Bone marrow (tissue), 2 donors: ENCODE results near the gene ACSF3.

ENCODE experiments used
- DNase-seq, 2 donors: peaks; one replicate each; lab custom pipeline; 2025; lab: John Stamatoyannopoulos, UW

The ACSF3 gene

DNA sequence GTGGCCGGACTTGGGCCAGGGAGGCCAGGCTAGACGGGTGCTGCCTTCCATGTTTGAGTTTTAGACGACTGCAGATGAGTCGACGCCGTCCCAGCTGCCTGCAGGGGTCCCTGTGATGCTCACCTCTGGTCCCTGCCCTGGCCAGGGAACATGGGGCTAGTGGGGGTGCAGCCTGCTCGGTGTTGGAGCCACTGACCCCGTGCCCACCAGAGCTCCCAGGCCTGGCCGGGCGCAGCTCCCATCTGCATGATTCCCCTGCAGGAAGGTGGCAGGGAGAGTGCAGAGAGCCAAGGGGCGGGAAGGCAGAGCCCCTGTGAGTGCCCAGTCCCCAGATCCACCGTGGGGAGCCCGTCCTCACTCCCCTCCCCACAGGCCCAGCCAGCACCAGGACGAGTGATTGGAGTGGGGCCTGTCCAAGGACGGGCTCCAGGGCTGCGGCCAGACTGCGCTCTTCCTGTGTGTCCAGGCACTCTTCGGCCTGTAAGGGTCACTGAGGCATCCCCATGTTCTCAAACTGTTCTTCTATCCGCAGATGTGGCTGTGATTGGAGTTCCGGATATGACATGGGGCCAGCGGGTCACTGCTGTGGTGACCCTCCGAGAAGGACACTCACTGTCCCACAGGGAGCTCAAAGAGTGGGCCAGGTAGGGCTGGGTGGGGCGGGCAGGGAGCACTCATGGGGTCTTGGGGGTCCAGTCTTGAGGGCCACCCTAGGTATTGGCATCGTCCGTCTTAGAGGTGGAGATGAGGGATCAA lies 51.9 kb downstream of the ACSF3 start:
- DNase-seq = no peak

GRCh38 chr16:89146211-89147005 lies 52.8 kb downstream of the ACSF3 start:
- DNase-seq = no peak

DNA sequence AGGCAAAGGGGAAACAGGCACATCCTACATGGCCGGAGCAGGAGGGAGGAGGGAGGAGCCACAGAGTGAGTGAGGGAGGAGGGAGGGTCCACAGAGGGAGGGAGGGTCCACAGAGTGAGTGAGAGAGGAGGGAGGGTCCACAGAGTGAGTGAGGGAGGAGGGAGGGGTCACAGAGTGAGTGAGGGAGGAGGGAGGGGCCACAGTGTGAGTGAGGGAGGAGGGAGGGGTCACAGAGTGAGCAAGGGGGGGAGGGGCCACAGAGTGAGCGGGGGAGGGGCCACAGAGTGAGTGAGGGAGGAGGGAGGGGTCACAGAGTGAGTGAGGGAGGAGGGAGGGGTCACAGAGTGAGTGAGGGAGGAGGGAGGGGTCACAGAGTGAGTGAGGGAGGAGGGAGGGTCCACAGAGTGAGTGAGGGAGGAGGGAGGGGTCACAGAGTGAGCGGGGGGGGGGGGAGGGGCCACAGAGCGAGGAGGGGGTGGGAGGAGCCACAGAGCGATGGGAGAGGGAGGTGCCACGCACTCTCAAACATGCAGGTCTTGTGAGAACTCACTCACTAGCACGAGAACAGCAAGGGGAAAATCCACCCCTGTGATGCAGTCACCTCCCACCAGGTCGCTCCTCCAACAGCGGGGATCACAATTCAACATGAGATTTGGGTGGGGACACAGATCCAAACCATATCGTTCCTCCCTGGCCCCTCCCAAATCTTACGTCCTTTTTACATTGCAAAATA lies 53.6 kb downstream of the ACSF3 start:
- no peak for DNase-seq

DNA sequence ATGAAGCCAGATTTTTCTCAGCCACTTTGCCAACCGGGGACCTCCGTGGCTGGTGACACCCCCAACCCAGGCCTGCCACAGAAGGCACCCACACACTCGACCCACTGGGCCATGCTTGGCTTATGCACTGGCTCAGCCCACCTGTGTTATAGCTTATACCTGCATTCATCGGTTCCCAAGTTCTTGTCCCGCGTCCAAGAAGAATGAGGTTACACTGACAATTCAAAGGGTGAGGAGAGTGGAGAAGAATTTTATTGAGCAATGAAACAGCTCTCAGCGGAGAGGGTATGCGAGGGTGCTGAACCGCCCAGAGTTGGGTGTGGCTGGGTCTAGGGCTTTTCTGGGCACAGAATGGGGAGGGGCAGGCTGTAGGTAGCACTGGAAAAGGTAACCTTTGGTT lies 55.7 kb downstream of the ACSF3 start:
- no peak for DNase-seq

GRCh38 chr16:89150090-89150835 lies 56.6 kb downstream of the ACSF3 start:
- DNase-seq = no peak

DNA sequence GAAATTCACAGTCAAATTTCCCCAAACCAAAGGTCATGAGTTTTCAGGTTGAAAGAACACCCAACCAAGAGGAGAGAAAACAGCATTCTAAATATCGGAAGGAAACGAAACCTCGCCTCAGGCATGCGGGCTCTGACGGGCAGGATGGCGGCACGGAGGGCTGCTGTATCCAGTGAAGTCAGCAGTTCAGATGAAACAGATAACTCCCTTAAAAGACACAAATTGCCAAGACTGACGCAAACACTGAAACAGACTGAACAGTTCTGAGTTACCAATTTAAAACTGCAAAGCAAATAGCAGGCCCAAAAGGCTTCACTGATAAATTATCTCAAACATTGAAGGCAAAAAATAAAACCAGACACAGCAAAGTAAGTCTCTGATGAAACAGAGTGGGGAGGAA lies 57.3 kb downstream of the ACSF3 start:
- DNase-seq = no peak

DNA sequence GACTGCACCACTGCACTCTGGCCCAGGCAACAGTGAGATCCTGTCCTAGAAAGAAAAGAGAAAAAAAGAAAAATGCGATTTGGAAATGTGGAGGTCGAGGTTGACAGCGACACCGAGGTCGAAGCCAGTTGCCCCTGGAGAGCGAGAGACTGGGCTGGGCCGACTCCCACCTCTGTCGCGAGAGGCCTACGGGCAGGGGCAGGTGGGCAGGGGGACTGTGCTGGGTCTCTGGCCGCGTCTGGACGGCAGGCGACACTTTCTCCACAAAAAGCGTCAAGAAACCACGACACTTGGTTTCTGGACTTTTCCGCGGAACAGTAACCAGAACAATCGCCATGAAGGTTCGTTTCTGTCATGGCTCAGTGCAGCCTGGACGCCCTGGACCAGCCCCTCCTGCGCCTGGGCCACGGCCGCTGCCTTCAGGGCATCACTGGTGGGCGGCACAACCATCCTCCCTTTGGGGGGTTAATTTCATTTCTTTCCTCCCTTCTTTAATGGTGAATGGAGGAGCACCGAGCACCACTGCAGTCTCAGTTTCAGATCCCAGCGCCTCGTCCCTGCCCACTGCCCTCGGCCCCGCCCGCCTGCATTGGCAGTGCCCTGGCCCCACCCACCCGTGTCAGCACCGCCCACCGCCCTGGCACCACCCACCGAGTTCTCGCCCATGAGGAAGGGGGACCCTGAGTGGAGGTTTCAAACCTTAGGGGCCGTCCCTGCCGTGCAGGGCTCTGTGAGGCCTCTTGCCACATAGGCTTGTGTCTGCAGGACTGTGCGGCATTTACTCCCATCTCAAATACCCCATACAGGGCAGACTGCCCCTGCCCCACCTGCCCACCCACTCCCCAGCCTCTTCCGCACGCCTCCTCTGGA lies 59.4 kb downstream of the ACSF3 start:
- no peak for DNase-seq

DNA sequence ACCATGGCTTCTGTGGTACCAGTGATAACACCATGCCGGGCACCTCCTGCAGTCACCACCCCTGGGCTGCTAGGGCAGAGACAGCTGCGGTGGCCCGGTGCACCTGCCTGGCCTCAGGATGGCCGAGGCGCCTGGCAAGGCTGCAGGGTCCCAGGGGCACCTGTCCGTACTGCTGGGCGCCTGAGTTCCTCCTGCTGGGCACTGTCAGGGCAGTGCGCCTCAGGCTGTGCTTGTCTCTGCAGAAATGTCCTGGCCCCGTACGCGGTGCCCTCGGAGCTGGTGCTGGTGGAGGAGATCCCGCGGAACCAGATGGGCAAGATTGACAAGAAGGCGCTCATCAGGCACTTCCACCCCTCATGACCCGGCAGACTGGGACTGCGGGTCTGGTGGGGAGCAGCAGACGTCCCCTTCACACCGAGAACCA lies 60.2 kb downstream of the ACSF3 start:
- DNase-seq = no peak

DNA sequence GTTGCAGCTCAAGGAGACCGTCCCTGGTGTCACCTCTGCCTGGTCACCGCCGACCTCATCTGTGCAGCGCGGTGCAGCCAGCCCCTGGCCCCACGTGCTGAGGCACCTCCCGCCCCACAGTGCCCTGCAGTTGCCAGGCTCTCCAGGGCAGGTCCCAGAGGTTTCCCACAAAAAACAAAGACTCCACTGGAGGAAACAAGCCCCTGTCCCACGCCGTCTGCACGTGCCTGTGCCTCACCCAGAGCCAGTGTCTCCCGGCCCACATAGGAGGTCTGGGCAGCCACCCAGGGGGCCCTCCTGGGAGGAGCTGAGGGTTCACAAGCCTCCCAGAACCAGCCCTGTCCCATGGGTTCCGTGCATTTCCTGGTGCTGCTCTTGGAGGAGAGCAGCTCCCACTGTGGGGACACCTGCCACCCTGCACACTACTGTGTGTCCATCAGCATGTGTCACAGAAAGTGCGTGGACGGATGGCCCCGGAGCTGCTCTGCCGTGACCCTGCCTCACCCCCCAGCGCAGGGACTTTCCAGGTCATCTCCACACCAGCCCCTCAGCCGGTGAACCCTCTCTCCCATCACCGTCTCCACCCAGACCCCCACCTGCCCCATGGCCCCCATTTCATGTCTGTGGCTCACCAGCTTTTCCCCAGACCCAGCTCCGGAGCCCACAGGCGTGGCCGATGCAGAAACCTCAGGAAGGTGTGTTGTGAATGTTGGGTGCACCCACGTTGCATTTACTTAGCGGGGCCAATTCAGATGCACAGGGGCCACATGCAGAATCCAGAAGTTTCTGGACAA lies 60.9 kb downstream of the ACSF3 start:
- DNase-seq = no peak

GRCh38 chr16:89155184-89155679 lies 61.6 kb downstream of the ACSF3 start:
- DNase-seq = no peak

DNA sequence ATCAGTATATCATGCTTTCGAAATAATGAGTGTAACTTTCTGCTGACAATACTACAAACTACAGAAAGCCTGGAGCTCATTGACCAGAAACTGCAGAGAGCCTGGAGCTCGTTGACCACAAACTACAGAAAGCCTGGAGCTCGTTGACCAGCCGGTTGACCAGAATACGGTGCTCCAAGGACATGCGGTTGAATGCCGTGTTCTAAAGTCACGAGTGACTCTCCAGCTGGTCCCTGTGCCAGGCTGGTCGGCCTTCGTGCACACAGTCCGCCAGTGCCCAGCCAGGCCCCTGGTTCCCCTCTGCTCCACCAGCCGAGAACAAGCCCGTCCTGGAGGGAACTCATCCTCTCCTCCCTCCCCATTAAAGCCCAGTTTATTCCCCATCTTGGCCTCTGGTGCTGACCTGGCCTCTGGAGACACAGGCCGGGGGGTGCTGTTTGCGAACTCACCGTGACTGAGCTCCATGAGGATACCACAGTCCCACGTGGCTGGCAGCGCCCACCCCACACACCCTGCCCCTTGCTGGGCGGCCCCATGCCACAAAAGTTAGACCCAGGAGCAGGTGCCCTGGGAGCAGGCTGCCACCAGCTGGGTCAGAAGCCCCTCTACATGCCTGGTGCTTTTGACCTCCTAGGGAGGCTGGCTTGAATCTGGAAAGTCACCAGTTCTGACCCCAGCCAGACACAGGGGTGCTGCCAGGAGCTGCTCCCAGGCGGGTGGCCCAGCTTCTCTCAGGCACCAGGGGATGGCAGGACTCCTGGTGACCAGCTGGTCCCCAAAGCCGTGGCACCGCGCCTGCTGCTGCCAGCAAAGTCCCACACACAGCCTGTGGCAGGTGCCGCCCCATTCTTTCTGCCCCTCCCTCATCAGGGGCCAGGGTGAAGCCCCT lies 62.4 kb downstream of the ACSF3 start:
- DNase-seq = no peak

GRCh38 chr16:89156740-89157645 lies 63.3 kb downstream of the ACSF3 start:
- no peak for DNase-seq

- no peak for DNase-seq
Measured at GRCh38 chr16:89157778-89158177, 64.1 kb downstream of the ACSF3 start.

DNA sequence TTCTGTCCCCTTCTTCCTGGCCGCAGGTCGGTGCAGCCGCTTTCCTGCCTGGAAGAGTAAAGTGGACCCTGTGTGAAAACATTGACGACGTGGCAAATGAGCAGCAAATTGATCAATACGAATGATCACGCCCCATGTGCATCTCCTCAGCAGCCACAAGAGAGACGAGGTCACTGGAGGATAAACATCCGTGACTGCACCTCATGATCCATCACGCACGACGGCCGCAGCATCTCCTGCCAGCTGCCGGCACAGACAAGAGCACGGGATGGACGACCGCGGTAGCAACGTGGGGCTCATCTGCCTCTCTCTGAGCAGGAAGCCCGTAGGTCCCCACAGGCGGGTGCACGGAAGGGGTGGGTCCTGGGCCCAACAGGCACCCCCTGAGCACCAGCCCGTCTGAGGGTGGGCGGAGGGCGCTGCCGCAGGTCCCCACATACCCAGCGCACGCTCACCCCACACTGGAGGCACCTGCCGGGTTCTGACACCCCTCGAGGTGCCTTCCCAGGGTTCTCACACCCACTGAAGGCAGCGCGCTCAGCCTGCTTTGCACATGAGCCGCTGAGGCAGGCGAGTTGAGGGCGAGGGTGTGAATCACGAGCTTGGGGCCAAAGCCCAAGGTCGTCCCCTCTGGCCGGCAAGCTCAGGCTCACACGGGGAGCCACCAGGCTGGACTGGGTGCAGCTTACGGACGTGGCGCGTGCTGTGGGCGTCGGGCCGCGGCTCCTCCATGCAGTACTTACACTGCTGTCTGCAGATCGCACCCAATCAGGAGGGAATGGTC lies 65.6 kb downstream of the ACSF3 start:
- DNase-seq = no peak

DNA sequence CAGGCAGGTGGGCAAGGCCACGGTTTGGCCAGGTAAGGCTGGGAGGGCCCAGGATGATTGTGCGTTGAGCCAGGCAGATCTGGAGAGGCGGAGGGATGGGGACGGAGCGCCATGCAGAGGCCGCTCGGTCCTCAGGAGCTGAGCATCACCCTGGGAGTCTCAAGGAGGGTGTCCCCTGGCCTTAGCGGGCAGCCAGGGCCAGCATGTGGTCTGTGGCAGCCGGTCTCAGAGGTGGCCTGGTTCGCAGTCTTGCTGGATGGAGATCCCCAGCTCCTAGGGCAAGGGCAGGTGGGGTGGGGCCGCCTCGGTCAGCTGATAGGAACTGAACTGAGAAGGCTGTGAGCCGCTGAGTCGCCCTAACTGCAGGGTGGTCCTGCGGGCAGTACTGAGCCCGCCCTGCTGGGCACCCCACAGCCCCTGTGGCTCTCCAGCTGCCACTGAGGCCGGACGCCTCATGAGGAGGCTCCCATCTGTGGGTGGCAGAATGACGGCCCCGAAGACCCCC lies 66.2 kb downstream of the ACSF3 start:
- DNase-seq = no peak

DNA sequence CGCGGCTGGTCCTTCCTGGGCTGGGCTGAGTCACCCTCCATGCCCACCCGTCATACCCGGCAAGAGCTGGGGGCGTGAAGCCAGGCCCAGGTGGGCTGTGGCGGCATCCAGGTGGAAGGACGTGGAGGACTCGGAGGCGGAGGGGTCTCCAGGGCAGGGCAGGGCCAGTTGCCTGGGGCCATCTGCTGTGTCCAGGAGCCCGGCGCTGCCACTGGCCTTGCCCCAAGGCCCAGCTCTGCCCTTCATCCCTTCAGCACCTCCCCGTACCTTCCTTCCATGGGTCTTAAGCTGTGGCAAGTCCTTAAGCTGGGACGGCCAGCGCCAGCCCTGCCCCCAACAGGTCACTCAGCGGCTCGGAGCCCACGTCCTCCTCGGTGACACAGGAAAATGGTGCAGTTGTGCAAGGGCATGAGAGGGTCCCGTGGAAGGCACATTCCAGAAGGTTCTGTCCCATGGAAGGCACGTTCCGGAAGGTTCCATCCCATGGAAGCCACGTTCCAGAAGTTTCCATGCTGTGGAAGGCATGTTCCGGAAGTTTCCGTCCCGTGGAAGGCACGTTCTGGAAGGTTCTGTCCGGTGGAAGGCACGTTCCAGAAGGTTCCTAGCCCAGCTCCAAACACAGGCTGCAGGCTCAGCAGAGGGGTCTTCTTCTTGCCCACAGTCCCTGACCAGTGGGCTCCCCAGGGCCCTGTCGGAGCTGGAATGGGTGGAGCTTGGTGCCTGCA lies 67.5 kb downstream of the ACSF3 start:
- DNase-seq = no peak
